HTR-8/SVneo (cell line): ENCODE data around the gene SRD5A1.

ENCODE experiments used
- DNase-seq: peaks from one replicate; pipeline ENCODE4 v3.0.0; 2011; ENCODE audit warnings: low spot score, mixed read lengths; ENCODE audit not compliant: insufficient read length
- FAIRE-seq: peaks from 2 replicates; lab custom pipeline; 2011; peaks lifted over from hg19 to GRCh38; lab: Jason Lieb, UNC

SRD5A1 gene, protein sequence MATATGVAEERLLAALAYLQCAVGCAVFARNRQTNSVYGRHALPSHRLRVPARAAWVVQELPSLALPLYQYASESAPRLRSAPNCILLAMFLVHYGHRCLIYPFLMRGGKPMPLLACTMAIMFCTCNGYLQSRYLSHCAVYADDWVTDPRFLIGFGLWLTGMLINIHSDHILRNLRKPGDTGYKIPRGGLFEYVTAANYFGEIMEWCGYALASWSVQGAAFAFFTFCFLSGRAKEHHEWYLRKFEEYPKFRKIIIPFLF

DNA sequence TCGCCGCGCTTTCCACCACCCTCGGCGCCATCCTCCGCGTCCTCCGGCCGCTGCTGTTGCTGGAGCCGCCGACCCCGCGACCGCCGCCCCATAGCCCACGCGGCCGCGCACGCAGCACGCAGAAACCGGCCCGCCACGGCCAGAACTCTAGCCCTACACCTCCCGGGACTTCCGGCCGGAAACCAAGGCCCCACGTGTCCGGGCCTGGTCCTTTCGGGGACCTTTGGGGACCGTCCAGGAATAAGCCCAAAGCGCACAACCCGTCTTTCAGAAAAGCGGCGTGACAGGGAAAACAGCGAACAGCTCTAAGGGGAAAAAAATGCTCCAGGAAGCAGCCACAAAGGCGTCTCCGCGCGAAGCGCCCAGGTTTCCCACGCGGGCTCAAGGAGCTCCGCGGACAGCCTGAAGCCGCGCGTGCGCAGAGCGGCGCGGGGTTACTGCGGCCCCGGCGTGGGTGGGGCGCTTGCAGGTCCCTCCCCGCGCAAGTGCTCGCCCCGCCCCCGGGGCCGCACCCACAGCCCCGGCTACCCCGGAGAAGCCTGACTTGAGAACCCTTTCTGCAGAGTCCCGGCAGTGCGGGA is at the start of gene SRD5A1, which contains the start of gene NSUN2:
TSS of gene SRD5A1 (plus strand) at position 553 of the 581 bp plus-strand sequence. CDS start 137 bp downstream, outside the sequence.
TSS of gene NSUN2 (minus strand) at position 157 of the 581 bp plus-strand sequence. CDS start at position 92, 65 bp downstream.
- DNase-seq (peak; percentile 99), FAIRE-seq (peak; percentile 9)

DNA sequence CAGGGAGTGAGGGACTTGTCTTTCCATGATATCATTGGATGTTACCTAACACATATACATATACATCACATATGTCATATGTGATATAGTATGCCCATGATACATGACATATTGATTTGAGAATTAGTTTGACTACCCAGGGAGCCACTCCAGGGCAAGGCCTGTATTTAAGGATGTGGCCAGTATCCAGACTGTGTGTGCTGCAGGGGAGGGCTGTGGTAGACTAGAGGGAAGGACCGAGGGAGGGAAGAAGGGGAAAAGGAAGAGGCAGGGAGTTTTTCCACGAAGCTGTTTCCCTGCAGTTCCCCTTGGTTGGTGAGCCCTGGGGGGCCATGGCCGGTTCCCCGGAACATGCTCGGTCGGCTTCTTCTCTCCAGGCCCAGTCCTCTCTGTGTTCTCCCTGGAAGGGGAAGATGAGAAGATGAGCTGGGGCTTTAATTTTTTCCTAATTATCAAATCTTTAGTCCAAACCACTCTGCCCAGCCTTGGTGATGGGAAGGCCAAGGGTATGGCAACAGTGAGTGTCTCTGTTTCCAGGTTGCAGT is 49.1 kb upstream of the SRD5A1 start:
- no peak for DNase-seq
- no peak for FAIRE-seq

DNA sequence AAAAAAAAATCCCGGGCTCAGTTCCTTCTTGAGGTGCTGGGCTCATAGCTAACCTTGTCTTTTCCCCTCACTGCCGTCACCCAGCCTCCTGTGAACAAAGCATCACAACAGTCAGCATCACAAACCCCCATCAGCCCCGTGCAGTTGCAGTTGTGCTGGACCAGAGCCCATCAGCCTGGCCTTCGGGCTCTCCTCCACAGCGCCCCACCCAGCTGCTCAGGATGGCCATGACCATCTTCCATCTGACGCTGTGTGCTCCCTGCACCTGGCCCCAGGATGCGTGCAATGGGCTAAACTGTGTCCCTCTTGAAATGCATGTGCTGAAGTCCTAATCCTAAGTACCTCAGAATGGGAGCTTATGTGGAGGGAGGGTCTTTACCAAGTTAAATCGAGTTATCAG is 48.5 kb upstream of the SRD5A1 start:
- no peak for FAIRE-seq
- DNase-seq: no peak

DNA sequence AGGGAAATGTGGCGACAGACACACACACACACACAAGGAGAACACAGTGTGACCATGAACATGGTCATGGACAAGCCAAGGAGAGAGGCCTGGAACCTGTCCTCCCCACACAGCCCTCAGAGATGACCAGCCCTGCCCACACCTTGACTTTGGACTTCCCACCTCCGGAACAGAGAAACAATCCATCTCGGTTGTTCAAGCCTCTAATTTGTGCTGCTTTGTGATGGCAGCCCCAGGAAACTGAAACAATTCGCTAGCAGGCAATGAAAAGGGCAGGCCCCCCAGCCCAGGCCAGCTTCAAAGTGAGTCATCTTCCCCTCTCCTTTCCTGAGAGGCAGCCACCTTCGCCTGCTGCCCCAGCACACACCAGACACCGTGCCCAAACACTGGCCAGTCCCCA is 48.1 kb upstream of the SRD5A1 start:
- FAIRE-seq (no peak), DNase-seq (no peak)

DNA sequence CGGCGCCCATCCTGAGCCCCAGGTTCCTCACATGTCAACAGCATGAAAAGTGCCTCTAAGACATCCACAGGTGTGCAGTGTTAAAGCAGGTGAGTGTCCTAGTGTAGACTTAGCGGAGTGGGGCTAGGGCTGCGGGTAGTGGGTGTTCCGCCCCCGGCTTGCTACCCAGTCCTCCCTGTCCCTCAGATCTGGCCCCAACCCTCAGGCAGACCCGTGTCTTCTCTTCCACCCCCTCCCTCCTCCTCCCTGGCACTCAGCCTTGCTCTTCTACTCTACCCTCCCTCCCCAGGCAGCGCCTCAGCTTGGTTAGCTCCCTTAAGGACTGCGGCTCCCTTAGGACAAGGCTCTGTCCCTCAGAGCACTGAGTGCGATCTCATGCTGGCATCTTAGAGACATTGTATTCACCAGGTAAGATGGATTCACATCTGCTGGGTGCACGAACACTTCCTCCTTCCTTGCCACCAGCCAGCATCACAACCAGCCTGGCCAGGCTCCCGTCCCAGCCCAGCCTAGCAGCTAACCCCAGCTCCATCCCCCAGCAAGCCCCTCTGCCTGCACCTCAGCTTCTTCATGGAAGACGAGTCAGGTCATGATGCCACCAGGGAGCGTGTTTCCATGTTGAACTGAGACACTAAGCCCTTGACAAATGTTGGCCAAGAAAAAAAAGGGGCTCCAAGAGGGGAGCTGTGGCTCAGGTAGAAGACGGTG is 47.1 kb upstream of the SRD5A1 start:
- DNase-seq: no peak
- peak; percentile 33 for FAIRE-seq

DNA sequence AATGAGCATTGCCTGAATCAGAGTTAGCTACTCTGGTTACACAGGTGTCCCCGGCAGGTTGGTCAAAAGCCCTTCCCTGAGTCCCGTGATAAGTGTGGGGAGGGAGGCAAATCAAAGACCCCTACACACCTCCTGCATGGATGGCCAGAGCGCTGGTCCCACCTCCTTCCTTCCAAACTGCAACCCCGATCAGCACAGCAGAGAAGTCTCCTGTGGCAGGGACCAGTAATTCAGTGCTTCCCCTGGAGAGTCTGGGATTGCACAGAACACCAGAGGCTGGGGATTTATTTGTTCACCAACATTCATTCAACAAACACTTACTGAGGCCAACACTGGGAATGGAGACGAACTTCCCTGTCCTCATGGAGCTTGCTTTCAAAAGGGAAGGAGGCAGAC is 46.6 kb upstream of the SRD5A1 start:
- FAIRE-seq: no peak
- DNase-seq: no peak

DNA sequence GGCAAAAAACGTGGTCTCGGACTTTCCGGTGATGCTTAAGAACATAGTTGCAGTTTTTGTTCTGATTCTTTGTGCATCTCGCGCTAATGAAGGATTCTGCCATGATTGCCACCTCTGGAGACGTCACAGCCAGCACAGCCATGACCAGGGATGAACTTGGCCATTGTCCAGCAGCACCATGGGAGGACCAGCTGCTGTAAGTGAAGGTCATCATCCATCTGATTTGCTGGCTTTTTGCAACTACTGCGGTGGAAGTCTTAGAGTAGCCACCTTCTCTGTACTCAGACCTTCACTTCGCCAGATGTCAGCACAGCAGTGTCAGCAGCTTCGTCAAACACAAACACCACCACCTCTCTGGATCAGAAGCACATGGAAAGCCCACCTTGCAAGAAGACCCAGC is 46.1 kb upstream of the SRD5A1 start:
- DNase-seq (no peak), FAIRE-seq (peak; percentile 60)

DNA sequence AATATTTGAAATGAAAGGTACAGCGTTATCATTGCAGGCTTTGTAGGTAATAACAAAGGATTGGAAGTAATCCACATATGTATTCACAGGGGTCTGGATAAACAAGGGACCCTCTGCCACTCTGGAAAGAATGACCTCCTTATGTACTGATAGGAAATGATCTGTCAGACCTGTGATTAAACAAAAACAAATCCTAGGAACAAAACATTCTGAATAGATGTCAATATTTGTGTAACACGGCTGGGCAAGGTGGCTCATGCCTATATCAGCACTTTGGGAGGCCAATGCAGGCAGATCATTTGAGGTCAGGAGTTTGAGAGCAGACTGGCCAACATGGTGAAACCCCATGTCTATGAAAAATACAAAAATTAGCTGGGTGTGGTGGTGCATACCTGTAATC is 42.7 kb upstream of the SRD5A1 start:
- FAIRE-seq (no peak), DNase-seq (no peak)

DNA sequence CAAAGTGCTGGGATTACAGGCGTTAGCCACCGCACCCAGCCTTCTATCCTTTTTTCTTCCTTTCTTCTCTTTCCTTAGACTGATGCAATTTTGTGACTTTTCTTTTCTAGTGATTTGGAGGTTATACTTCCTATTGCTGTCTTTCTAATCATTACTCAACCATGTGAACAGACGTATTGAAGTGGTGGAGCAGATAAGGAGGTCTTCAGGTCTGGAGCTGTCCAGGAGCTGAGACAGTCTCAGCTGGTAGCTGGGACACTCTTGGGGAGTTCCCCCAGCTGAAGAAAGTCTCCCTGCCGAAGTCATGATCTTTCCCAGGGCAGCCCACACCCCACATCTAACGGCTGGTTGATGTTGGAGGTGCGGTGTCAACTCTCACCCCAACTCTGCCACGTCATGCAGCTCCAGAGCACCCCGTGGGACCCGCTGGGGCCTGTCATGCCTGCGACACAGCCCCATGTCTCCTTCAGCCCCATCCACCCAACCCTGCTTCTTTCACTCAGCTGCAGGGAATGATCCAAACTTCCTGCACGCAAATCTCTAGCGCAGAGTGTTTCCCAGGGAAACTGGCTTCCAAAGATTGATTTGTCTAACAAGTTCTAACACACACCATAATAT is 41.5 kb upstream of the SRD5A1 start:
- FAIRE-seq: no peak
- DNase-seq: no peak

DNA sequence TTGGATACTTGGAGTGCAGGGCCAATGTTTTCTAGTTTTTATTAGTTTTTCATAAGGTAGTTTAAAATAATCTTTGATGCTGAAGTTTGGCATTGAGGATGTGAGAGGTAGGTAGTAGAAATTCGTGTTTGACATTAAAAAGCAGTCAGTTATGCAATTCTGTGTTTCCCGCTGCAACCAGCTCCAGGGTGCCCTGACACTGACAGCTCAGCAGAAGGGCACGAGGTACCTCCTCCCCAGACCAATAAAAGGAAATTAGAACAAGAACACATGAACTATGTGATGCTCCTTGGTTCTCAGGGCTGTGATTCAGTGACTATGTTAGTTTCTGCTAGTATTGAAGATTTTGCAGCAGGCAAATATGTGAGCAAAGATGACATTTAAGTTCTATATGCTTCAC is 40.6 kb upstream of the SRD5A1 start:
- no peak for FAIRE-seq
- no peak for DNase-seq

DNA sequence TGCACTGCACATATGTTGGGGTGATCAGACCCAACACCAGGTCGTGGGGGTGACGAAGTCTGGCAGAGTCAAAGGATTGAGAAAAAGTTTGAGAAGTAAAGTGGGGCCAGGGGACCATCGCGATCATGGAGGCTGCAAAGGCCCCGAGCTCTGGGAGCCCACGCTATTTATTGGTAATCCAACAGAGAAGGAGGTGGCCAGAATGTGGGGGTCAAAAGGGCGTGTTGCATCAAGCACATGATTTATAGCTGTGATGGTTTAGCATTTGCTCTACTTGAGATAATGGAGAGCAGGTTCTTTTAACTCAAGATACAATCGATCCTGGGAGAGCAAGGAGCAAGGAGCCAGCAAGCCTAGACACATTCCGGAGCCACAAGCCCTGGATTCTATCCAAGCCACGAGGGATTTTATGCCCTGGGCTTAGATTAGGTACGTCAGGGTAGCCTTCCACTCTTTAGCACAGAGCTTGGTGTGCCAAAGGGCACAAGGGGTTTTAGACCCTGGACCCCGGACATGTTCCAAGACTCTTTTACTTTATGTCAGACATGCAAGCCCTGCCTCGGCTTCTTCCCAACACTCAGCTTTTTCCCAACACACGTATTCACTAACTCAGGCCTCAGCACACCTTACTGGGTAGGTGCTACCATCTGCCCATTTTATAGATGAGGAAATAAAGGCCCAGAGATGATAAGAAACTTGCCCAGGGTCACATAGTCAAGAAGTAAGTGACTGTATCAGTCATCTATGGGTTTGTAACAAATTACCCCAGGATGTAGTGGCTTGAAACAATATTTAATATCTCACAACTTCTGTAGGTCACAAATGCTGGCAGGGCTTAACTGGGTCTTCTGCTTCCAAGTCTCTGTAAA is 39.9 kb upstream of the SRD5A1 start:
- no peak for DNase-seq
- no peak for FAIRE-seq

DNA sequence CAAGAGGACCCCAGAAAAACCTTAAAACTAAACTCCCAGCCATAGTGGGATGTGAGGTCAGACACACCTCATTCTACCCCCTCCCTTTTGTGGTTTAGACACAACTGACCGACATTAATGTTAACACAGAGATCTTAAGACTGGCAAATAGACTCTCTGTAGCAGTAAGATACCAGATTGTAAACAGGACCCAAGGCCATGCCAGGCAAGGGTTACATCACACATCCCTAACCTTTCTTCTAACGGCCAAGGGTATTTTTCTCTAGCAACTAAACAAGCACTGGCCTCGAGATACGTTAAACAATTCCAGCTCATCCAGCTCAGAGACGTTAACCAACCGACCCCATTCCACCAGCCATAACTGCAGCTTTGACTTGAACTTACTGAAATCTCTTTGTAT is 39.2 kb upstream of the SRD5A1 start:
- no peak for FAIRE-seq
- DNase-seq: no peak

DNA sequence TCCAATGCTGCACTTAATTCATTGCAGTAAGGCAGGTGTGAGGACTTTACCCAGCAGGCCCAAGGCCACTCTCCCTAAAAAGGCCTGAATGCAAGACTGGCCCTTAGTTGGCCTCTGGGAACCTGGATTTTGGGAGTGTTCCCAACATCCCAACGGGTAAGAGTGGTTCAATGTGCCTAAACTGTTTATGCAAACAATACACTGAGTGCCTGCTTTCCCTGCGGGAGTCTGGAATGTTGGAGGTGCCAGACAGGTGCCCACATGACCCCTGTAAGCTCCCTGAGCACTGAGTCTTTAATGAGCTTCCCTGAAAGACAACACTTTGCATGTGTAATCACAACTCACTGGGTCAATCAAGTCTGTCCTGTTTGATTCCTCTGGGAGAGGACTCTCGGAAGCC is 37.8 kb upstream of the SRD5A1 start:
- FAIRE-seq: no peak
- DNase-seq: no peak

DNA sequence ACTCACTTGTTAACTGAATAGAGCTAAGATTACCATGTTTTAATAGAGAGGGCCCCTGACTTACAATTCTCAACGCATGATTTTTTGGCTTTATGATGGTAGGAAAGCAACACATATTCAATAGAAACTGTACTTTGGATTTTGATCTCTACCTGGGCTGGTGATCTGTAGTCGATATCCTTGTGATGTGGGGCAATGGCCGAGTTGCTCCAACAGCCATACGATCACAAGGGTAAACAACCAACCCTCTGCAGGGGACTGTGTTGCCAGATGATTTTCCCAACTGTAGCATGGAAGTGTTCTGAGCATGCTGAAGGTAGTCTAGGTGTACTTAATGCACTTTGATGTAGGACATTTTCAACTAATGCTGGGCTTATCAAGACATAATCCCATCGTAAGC is 36.9 kb upstream of the SRD5A1 start:
- FAIRE-seq (peak; percentile 9), DNase-seq (no peak)

DNA sequence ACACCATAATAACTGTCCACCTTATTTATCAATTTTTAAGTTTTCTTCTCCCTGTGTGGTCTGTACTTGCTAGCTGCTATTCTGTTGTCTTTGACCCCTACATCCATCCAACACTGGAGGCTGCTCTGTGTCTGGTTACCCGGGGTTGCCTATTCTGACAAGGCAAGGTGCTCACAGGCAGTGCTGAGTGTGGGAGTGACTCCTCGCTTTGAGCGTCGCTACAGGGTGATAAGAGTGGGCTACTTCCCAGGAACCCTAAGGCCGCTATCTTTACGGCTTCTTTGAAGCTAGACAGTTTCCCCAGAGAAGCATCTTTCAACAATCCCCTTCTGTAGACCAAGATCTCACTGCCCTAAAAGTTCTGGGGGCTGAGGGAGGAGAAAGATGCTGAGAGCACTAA is 35.7 kb upstream of the SRD5A1 start:
- DNase-seq: no peak
- no peak for FAIRE-seq

DNA sequence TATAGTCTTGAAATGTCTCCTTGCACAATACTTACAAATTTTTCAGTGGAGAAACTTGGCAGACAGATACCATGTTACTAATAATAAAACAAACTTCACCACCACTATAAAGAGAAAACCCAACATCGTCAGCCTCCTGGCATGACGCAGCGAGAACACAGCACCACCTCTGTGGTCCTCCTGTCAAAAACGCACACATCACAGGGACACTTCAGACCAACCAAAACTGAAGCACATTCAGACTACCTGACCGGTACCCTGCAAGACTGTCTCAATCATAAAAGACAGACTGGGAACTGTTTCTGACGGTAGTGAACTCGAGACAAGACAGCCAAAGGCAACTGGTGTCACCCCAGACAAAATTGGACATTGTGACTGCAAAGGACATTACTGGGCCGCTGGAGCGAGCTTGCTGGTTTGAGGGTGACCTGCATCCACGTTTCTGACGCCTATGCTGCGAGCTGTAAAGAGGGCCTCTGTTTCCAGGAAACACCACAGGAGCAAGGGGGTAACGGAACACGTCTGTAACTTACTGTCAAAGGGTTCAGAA is 34.8 kb upstream of the SRD5A1 start:
- no peak for DNase-seq
- FAIRE-seq: no peak

DNA sequence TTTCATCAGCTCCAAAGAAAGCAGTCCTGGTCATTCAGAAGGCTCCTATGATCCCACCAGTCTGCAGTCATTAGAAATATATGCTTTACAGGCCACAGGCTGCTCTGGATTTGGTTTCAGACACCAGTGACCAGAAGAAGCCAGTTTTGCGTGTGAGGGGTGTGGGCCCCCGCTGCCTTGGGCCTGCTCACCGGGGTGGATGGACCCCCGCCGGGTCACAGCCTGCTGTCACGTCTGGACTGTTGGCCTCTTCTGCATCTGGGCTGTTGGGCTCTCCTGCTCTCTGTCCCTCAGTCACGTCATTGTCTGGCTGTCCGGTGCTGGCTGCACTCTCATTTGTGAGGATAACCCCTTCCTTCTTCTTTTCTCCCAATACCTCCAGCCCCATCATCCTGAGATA is 33.5 kb upstream of the SRD5A1 start:
- DNase-seq (no peak), FAIRE-seq (no peak)

DNA sequence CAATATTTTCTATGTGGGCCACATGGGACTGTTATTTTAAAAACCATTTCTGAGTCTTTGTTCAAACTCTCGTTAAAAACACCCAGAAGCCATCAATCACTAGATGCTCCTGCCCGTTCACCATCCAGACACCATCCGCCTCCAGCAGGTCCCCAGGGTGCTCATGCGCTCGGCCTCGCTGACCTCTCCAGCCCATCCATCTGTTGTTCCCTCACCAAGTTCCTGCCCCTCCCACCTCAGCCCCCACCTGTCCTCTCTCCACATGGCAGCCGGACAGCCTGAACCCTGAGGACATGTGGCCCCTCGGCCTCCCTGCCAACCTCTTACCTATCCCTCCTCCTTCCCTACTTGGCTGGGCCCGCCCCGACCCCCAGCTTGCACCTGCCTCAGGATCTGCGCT is 32.0 kb upstream of the SRD5A1 start:
- FAIRE-seq: no peak
- no peak for DNase-seq

DNA sequence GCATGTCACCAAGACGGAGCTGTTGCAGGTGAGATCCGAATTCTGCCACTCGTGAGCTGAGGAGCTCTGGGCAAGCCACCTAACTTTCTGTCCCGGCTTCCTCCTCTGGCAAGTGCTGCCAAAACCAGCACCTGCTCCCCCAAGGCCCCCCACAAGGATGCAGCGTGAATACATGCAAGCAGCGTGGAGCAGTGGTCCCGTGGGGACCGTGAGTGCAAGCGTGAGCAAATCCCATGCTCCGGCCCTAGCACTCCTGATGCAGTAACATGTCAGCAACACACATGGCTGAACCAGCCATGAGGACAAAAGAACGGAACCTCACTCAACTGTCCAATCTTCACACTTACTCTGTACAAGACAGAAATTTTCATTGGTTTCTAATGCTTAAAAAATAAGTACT is 31.4 kb upstream of the SRD5A1 start:
- DNase-seq (no peak), FAIRE-seq (no peak)

DNA sequence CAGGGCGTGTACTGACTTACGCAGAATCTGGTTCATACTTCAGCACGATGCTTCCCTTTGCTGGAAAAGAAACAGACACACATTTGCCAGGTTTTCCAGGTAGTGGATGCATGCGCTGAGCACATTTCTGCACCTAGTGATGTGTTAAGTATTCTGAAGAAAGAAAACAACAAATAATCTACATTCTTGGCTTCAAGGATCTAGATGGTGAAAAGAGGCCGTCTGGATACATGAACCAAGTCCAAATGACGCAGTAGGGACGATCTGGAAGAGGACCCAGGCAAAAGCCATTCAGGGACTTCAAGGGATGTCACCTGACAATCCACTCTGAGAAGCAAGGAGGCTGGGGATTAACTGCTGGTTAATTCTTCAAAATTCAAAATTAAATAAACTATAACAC is 30.8 kb upstream of the SRD5A1 start:
- FAIRE-seq (no peak), DNase-seq (no peak)
